Stimulated activated CD4-positive, alpha-beta T cell treated with anti-CD3 and anti-CD28 coated beads, Interleukin-1b, Interleukin-23, amount 100 ng/mL, for 1 hour (primary cell): ENCODE results near the gene LZTS3.
"Not testable (repeated sequence)": the region's sequence is repeated elsewhere in the genome, so short reads cannot be mapped to it uniquely, and the experiment has no call there.

Experiments
- DNase-seq, 2 donors: peaks; one replicate each; pipeline ENCODE4 v3.0.0-alpha.2; 2020; ENCODE audit warnings: low read depth in 2 of 2

Gene LZTS3

DNA sequence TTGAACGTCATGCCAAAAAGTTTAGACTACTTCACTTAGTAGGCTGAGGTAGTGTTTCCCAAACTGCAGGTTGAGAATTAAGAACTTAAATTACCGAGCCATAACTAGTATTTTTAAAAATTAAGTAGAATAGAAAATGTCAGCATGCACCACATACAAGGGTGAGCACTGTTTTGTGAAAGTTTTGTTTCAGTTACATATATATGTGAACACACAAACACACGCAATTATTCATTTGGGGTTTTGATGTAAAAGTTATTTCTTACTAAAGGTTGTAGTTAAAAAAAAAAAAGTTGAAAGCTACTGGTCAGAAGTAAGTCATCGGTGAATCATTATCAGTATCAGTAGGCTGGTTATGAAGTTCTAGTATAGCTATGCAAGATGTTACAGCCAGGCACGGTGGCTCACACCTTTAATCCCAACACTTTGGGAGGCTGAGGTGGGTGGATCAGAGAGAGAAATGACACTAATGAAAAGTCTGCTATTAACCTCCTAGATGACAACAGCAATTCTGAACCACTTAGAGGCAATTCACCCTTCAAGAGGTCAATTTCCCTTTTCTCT lies 37.8 kb downstream of the LZTS3 start:
- DNase-seq: no peak

GRCh38 chr20:3134151-3134550 lies 39.2 kb downstream of the LZTS3 start:
- DNase-seq: no peak

- DNase-seq: no peak
Observed at GRCh38 chr20:3133155-3133554, 40.2 kb downstream of the LZTS3 start.

- no peak for DNase-seq
Observed at GRCh38 chr20:3130051-3130600, 43.2 kb downstream of the LZTS3 start.

GRCh38 chr20:3129094-3129493 lies 44.3 kb downstream of the LZTS3 start:
- DNase-seq: no peak

DNA sequence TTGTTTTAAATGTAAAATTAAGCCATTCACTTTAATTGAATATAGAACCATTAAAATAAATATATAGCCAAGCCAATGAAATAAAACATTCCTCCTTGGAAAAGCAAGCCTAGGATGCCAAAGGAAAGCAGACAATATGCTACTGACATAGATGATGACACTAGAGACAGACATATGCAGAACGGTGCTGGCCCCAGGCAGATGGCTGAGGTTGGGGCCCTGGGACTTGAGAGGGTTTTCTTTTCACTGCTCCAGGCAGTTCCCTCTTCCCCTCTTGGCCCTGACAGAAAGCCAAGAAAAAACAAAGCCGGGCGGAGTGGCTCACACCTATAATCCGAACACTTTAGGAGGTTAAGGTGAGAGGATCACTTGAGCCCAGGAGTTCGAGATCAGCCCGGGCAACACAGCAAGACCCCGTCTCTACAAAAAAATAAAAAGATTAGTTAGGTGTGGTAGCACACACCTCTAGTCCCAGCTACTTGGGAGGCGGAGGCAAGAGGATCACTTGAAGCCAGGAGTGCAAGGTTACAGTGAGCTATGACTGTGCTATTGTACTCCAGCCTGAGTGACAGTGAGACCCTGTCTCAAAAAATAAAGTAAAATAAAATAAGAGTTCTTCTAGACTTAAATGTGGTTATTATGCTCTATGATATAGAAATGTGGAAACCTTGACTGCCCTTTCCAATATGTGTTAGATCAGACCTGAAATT lies 44.9 kb downstream of the LZTS3 start:
- DNase-seq: no peak

DNA sequence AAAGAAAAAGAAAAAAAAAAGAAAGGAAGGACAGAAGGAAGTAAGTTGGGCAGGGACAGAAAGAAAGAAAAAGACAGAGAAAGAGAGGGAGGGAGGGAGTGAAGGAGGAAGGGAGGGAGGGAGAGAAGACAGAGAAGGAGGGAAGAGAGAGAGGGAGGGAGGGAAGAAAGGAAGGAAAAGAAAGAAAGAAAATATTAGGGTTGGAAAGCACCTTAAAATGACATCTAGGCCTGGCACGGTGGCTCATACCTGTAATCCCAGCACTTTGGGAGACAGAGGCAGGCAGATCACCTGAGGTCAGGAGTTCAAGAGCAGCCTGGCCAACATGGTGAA lies 46.9 kb downstream of the LZTS3 start:
- no peak for DNase-seq

DNA sequence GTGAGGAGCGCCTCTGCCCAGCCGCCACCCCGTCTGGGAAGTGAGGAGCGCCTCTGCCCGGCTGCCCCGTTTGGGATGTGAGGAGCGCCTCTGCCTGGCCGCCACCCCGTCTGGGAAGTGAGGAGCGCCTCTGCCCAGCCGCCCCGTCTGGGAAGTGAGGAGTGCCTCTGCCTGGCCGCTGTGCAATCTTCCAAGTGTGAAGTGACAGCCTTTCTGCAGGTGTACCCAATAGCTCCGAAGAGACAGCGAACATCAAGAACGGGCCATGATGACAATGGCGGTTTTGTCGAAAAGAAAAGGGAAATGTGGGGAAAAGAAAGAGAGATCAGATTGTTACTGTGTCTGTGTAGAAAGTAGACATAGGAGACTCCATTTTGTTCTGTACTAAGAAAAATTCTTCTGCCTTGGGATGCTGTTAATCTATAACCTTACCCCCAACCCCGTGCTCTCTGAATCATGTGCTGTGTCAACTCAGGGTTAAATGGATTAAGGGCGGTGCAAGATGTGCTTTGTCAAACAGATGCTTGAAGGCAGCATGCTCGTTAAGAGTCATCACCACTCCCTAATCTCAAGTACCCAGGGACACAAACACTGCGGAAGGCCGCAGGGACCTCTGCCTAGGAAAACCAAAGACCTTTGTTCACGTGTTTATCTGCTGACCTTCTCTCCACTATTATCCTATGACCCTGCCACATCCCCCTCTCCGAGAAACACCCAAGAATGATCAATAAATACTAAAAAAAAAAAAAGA lies 47.4 kb downstream of the LZTS3 start:
- DNase-seq: not testable (repeated sequence)

- DNase-seq: not testable (repeated sequence)
Observed at GRCh38 chr20:3124773-3125560, 48.4 kb downstream of the LZTS3 start.

DNA sequence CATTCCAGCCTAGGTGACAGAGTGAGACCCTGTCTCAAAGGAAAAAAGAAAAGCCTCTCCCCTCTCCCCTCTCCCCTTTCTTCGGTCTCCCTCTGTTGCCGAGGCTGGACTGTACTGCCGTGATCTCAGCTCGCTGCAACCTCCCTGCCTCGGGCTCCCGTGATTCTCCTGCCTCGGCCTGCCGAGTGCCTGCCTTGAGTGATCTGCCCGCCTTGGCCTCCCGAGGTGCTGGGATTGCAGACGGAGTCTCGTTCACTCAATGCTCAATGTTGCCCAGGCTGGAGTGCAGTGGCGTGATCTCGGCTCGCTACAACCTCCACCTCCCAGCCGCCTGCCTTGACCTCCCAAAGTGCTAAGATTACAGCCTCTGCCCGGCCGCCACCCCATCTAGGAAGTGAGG lies 49.2 kb downstream of the LZTS3 start:
- DNase-seq: not testable (repeated sequence)

- no peak for DNase-seq
Observed at GRCh38 chr20:3123542-3123941, 49.8 kb downstream of the LZTS3 start.

DNA sequence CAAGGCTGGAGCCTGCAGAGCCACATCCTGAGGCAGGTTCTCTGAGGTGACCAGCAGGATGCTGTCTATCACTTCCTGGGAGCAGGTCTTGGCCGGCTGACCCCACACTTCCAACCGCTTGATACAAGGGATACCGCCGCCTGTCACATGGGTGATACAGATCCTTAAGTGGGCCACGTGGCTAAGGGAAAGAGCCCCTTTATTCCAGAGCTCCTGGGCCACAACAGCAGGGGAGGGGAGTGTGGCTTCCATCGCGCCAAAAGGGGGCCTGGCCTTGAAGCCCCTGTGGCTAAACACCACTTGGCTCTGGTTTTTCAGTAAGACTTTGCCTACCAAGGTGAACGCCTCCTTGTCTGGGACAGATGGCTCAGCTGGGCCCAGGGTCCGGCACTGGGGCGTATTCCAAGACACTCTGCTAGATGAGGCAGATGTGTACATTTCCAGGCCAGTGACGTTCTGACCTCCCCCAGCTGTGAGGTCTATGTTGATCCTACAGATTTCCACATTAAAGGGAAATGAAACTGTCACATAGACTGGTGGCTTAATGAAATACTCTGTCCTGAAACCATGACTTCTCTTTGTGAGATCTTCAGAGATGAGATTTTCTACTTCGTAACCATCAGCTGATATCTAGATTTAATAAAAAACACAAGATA lies 51.3 kb downstream of the LZTS3 start:
- DNase-seq: no peak

- no peak for DNase-seq
Observed at GRCh38 chr20:3121271-3121911, 52.0 kb downstream of the LZTS3 start.

GRCh38 chr20:3119044-3119443 lies 54.3 kb downstream of the LZTS3 start:
- no peak for DNase-seq

- not testable (repeated sequence) for DNase-seq
Observed at GRCh38 chr20:3117839-3118379, 55.4 kb downstream of the LZTS3 start.

- DNase-seq: no peak
Observed at GRCh38 chr20:3116341-3116740, 57.0 kb downstream of the LZTS3 start.

DNA sequence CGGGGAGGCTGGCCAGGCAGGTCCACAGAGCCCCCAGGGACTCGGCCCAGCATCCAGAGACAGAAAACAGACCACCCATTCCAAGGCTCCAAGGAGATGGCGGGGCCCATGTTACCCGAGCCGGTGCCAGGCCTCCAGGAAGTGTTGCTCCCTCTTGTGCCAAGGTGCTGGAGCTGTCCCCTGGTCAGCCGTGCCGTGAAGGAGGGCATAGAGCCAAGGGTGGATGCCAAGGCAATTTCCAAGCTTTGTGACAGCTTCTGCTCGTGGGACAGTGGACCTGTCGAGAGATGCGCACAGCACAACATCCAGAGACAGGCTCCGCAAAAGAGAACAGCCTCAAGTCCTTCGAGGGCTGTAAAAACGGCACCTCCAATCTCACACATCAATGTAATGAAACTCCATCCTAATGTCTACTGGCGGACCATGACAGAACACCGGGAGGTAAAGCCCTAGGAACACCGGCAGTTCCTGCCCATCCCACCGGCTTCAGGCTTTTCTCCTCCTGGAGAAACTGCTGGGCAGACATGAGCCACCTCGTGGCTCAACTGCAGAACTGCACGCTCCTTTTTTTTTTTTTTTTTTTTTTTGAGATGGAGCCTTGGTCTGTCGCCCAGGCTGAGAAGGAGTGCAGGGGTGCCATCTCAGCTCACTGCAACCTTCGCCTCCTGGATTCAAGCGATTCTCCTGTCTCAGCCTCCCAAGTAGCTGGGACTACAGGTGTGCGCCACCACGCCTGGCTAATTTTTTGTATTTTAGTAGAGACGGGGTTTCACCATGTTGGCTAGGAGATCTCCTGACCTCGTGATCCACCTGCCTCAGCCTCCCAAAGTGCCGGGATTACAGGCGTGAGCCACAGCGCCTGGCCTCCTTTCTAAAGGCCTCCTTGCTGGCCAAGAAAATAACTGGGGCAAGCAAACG lies 57.9 kb downstream of the LZTS3 start:
- no peak for DNase-seq
